ENCODE measurements around the gene AIP.

The AIP gene

GRCh38 chr11:67482827-67483798 is at the start of gene AIP:
AIP (plus strand) TSS chr11:67483026; CDS start chr11:67483159, 133 bp downstream.
- DNase-seq (ENCODE audit: low read depth), result peak; percentile 96

- no peak for DNase-seq (ENCODE audit: low read depth)
Observed at GRCh38 chr11:67433536-67434394, 49.1 kb upstream of the AIP start.

- DNase-seq (ENCODE audit: low read depth), result no peak
Observed at GRCh38 chr11:67434395-67434881, 48.4 kb upstream of the AIP start.

- DNase-seq (ENCODE audit: low read depth), result no peak
Observed at GRCh38 chr11:67435031-67435726, 47.6 kb upstream of the AIP start.

- no peak for DNase-seq (ENCODE audit: low read depth)
Observed at GRCh38 chr11:67435727-67436458, 46.9 kb upstream of the AIP start.

- peak; percentile 77 for DNase-seq (ENCODE audit: low read depth)
Observed at GRCh38 chr11:67436459-67437081, 46.3 kb upstream of the AIP start.

GRCh38 chr11:67437082-67437808 is 45.6 kb upstream of the AIP start, which contains the start of gene PTPRCAP:
PTPRCAP (minus strand) TSS chr11:67437682; CDS start chr11:67437619, 63 bp downstream.
- DNase-seq (ENCODE audit: low read depth), result peak; percentile 70

GRCh38 chr11:67437809-67438157 is 45.0 kb upstream of the AIP start:
- no peak for DNase-seq (ENCODE audit: low read depth)

GRCh38 chr11:67438158-67438902 is 44.5 kb upstream of the AIP start:
- peak; percentile 72 for DNase-seq (ENCODE audit: low read depth)

- no peak for DNase-seq (ENCODE audit: low read depth)
Observed at GRCh38 chr11:67439321-67440228, 43.3 kb upstream of the AIP start.

- DNase-seq (ENCODE audit: low read depth), result no peak
Observed at GRCh38 chr11:67440229-67441097, 42.4 kb upstream of the AIP start.

- no peak for DNase-seq (ENCODE audit: low read depth)
Observed at GRCh38 chr11:67441098-67441563, 41.7 kb upstream of the AIP start.

GRCh38 chr11:67441731-67442351 is 41.0 kb upstream of the AIP start:
- DNase-seq (ENCODE audit: low read depth), result no peak

- DNase-seq (ENCODE audit: low read depth), result no peak
Observed at GRCh38 chr11:67442504-67443404, 40.1 kb upstream of the AIP start.

GRCh38 chr11:67445515-67445914 is 37.3 kb upstream of the AIP start:
- DNase-seq (ENCODE audit: low read depth), result no peak

GRCh38 chr11:67448220-67448609 is 34.6 kb upstream of the AIP start:
- DNase-seq (ENCODE audit: low read depth), result no peak
